HepG2 (cell line): Measurements from ENCODE around the gene LTA4H. TPM values are rescaled to one million over a fixed set of nuclear protein-coding genes. Genes with fewer than 3 reads are reported as not detected.
"Not testable (repeated sequence)": the region's sequence is repeated elsewhere in the genome, so short reads cannot be mapped to it uniquely, and the experiment has no call there.

Experiments used
- ATAC-seq: fragments of 200-7000 bp; cut with Tn5 transposase; 3 replicates; pipeline ENCODE4 v1.9.1; 2020; ENCODE audit warnings: mild to moderate bottlenecking, moderate library complexity
- BruUV-seq: library from RNA; stranded (reverse); fragments of 400-500 nt; replicated peaks from 2 replicates; lab custom pipeline; 2021; lab: Mats Ljungman, UMichigan
- CTCF ChIA-PET: fragments of 300-600 bp; formaldehyde crosslinking; extraction: SDS; loops from one replicate; lab custom pipeline; 2021; ENCODE audit warnings: low total read pairs, inconsistent platforms, low intra/inter-chr PET ratio; lab: Yijun Ruan, JAX
- POLR2A ChIA-PET: fragments of 350-600 bp; sonication (Branson Sonifier 250); formaldehyde crosslinking; loops from one replicate; lab custom pipeline; 2020; ENCODE audit warnings: antibody characterized with exemption, inconsistent platforms; lab: Yijun Ruan, JAX
- DNase-seq: peaks from one replicate; pipeline ENCODE4 v3.0.0-alpha.2; 2015; ENCODE audit warnings: low spot score
- FAIRE-seq: peaks from 3 replicates; lab custom pipeline; 2011; peaks lifted over from hg19 to GRCh38; lab: Jason Lieb, UNC
- H2AFZ ChIP-seq: one replicate; pipeline ENCODE4 v1.6.1; 2011; ENCODE audit warnings: low read length, inconsistent platforms
- H3K27ac ChIP-seq: fragments of 300-600 bp; 3 replicates; pipeline ENCODE4 v1.8.0; 2011; ENCODE audit warnings: mixed run types, mild to moderate bottlenecking, mixed read lengths, low read length, inconsistent platforms; ENCODE audit not compliant: insufficient read depth; ENCODE audit errors: extremely low read length
- H3K27me3 ChIP-seq, 2 experiments: fragments of 200-600 bp in 1 of 2; 2 replicates in 1 of 2; 3 replicates in 1 of 2; pipeline versions ENCODE4 v1.6.0 to v1.8.0; 2011; ENCODE audit warnings: low read length in 2 of 2, mild to moderate bottlenecking in 2 of 2, moderate library complexity in 2 of 2, inconsistent platforms in 1 of 2; ENCODE audit not compliant: insufficient read depth in 2 of 2, control insufficient read depth in 1 of 2
- H3K36me3 ChIP-seq, 2 experiments: fragments of 200-600 bp in 1 of 2; replicated peaks in 1 of 2; 2 replicates in 1 of 2; 3 replicates in 1 of 2; pipeline versions ENCODE4 v1.5.1 to v1.8.0; 2011; ENCODE audit warnings: low read length in 2 of 2, inconsistent platforms in 1 of 2; ENCODE audit not compliant: insufficient read depth in 2 of 2, control insufficient read depth in 1 of 2
- H3K4me1 ChIP-seq: 2 replicates; pipeline ENCODE4 v1.5.1; 2012; ENCODE audit warnings: low read length, inconsistent platforms; ENCODE audit not compliant: insufficient read depth
- H3K4me2 ChIP-seq: 2 replicates; pipeline ENCODE4 v1.6.0; 2011; ENCODE audit warnings: low read depth, low read length, inconsistent platforms
- H3K4me3 ChIP-seq, 3 experiments: fragments of 200-600 bp in 1 of 3; sonication (generic), shearing (Covaris generic) in 1 of 3; replicated peaks in 1 of 3; 2 replicates each; pipeline ENCODE4 v1.5.1; 2011 to 2016; ENCODE audit warnings: low read length in 3 of 3, inconsistent platforms in 2 of 3, low read depth in 2 of 3, mild to moderate bottlenecking in 2 of 3, control low read depth in 1 of 3, mixed read lengths in 1 of 3; ENCODE audit not compliant: insufficient read depth in 1 of 3
- H3K79me2 ChIP-seq: one replicate; pipeline ENCODE4 v1.6.1; 2011; ENCODE audit warnings: low read length, inconsistent platforms; ENCODE audit not compliant: insufficient read depth
- H3K9ac ChIP-seq: 2 replicates; pipeline ENCODE4 v1.6.0; 2011; ENCODE audit warnings: mild to moderate bottlenecking, low read depth, low read length, inconsistent platforms; ENCODE audit not compliant: insufficient read depth
- H3K9me3 ChIP-seq: 2 replicates; pipeline ENCODE4 v1.5.1; 2012; ENCODE audit warnings: mild to moderate bottlenecking, low read length
- H4K20me1 ChIP-seq: 2 replicates; pipeline ENCODE4 v1.6.0; 2011; ENCODE audit warnings: inconsistent platforms, mild to moderate bottlenecking, low read length, moderate library complexity; ENCODE audit not compliant: insufficient read depth
- GPN1 ChIP-seq: sonication (generic); formaldehyde crosslinking; IDR thresholded peaks from 2 replicates; pipeline ENCODE4 v1.5.1; 2020; ENCODE audit warnings: missing genetic modification reagents, borderline replicate concordance
- KMT2B ChIP-seq: IDR thresholded peaks from 2 replicates; pipeline ENCODE4 v1.6.1; 2016; ENCODE audit warnings: missing genetic modification reagents, missing compliant biosample characterization
- MAFF ChIP-seq: IDR thresholded peaks from 2 replicates; pipeline ENCODE4 v1.6.1; 2011; ENCODE audit warnings: low read depth, low read length, improper control_type of control experiment
- TBL1XR1 ChIP-seq: fragments of 150-350 bp; IDR thresholded peaks from 2 replicates; pipeline ENCODE4 v1.6.1; 2014; ENCODE audit warnings: borderline replicate concordance, low read length; ENCODE audit not compliant: partially characterized antibody
- ZEB1 ChIP-seq: IDR thresholded peaks from 2 replicates; pipeline ENCODE4 v1.6.1; 2012; ENCODE audit warnings: mild to moderate bottlenecking, low read depth, inconsistent platforms; ENCODE audit not compliant: insufficient replicate concordance
- ZNF264 ChIP-seq: sonication (generic); formaldehyde crosslinking; IDR thresholded peaks from 2 replicates; pipeline ENCODE4 v1.4.0; 2020; ENCODE audit warnings: missing genetic modification reagents
- ZNF672 ChIP-seq: sonication (generic); formaldehyde crosslinking; IDR thresholded peaks from 2 replicates; pipeline ENCODE4 v1.8.1; 2022; ENCODE audit warnings: missing genetic modification reagents
- ZNF678 ChIP-seq: sonication (generic); formaldehyde crosslinking; IDR thresholded peaks from 2 replicates; pipeline ENCODE4 v1.4.0; 2020; ENCODE audit warnings: mild to moderate bottlenecking, missing genetic modification reagents
- WGBS: methylation state at CpG from one replicate; pipeline ENCODE4 v1.1.6; 2017; ENCODE audit warnings: low lambda C conversion rate; 5-methylcytosine and 5-hydroxymethylcytosine counted together
- in situ Hi-C: cut with HindIII; loops from 2 replicates; pipeline ENCODE4 v1.10.0; 2017; ENCODE audit warnings: low pct_unique_long_range_greater_than_20kb; ENCODE audit not compliant: extremely low pct_ligation_motif_present
- intact Hi-C: fragments of 100-400 bp; cut with micrococcal nuclease; formaldehyde crosslinking; loops from one replicate; pipeline ENCODE4 v1.10.0; 2022; ENCODE audit not compliant: unreplicated experiment
- polyA plus RNA-seq, 8 experiments: library from polyadenylated mRNA; depleted of rRNA in 3 of 8; stranded (reverse) in 7 of 8; unstranded in 1 of 8; fragments of >200 nt; fragmentation: Illumina TruSeq in 4 of 8; extraction: Trizol in 4 of 8; gene quantifications; 2 replicates each; pipeline versions ENCODE4 v1.2.1 to v1.2.3, GENCODE V29; 2011 to 2016; ENCODE audit warnings: low read depth in 4 of 8, missing spikeins in 1 of 8, mixed read lengths in 1 of 8; ENCODE audit not compliant: insufficient read depth in 1 of 8
- total RNA-seq, 5 experiments: library from RNA; depleted of rRNA; stranded (reverse); fragments of >200 nt; fragmentation: Illumina TruSeq; extraction: Trizol; gene quantifications; 2 replicates each; pipeline ENCODE4 v1.2.3, GENCODE V29; 2016; ENCODE audit warnings: low read depth in 1 of 5

Gene LTA4H
- total and polyA plus RNA-seq, 2 of the 13 experiments (the other 11 are each of a cell fraction or from before 2014, with no cell fraction given) = 87.5 to 90.4 TPM

DNA sequence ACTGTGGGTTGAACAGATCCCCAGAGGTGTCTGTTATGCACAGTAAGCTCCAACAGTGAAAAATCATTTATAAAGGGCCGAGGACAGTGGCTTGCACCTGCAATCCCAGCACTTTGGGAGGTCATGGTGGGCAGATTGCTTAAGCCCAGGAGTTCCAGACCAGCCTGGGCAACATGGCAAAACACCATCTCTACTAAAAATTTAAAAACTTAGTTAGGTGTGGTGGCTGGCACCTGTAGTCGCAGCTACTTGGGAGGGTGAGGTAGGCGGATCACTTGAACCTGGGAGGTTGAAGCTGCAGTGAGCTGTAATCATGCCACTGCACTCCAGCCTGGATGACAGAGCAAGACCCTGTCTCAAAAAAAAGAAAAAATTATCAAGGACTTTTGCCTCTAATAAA lies 30.4 kb upstream of the LTA4H start:
- intact Hi-C loops = not testable (repeated sequence)
- in situ Hi-C loops = loop anchor here (10.0 kb wide), 1 partner anchor 449 kb away; no protein-coding TSS in a partner anchor

DNA sequence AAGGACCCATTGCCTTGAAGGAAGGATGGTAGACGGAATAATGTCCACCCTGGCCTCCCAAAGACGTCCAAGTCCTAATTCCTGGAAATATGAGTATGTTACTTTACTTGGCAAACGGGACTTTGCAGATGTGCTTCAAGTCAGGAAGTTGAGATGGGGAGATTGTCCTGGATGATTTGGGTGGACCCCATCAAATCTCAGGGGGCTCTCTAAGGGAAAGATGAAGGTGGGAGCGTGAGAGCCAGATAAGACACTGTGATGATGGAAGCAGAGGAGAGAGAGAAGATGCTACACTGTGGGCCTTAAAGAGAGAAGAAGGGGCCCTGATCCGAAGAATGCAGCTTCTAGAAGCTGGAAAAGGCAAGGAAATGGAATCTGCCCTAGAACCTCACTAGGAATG lies 29.6 kb upstream of the LTA4H start:
- Histone ChIP-seq H3K9ac (no peak overlapping the region), H3K36me3 (no peaks in the 10 kb centered on the region), H3K79me2 (no peaks in the 10 kb centered on the region), H3K27me3 (peaks cover 0 to 13% of the 10 kb centered on the region in 2 experiments; a peak in 2 of 5 replicates), H3K4me2 (no peak overlapping the region), H3K27ac (no peak overlapping the region), H3K4me1 (no peaks in the 10 kb centered on the region), H2AFZ (no peak overlapping the region), H4K20me1 (no peaks in the 10 kb centered on the region), H3K4me3 (no peak overlapping the region), H3K9me3 (no peaks in the 10 kb centered on the region)
- DNase-seq = no peak
- WGBS = 10% methylated on average over 5 of the region's 5 CpGs
- TF ChIP-seq ZEB1 = no peak
- TF ChIP-seq GPN1 (CRISPR knock-in tag) = no peak
- TF ChIP-seq TBL1XR1 = no peak
- TF ChIP-seq ZNF678 (CRISPR knock-in tag) = no peak
- no peak for TF ChIP-seq ZNF264
- TF ChIP-seq ZNF672 (CRISPR knock-in tag) = no peak
- no peak for TF ChIP-seq KMT2B (CRISPR knock-in tag)
- TF ChIP-seq MAFF = no peak
- intact Hi-C loops (loop anchor here (5.0 kb wide), 1 partner anchor 337 kb away; the partner anchor contains the start of gene CDK17), in situ Hi-C loops (loop anchor here (5.0 to 10.0 kb wide), 2 partner anchors 147 to 450 kb away; no protein-coding TSS in a partner anchor)
- no TSS peak for BruUV-seq
- POLR2A ChIA-PET = no interaction called here
- FAIRE-seq = no peak
- ATAC-seq = no peak
- CTCF ChIA-PET = no interaction called here

More for the DNA sequence above, 30.4 kb upstream of the LTA4H start:
- H3K36me3 ChIP-seq, H3K9ac ChIP-seq, ATAC-seq, H4K20me1 ChIP-seq, H2AFZ ChIP-seq, DNase-seq, H3K27ac ChIP-seq, H3K79me2 ChIP-seq, H3K4me3 ChIP-seq, H3K4me2 ChIP-seq, BruUV-seq, FAIRE-seq, H3K4me1 ChIP-seq, H3K9me3 ChIP-seq, POLR2A ChIA-PET, CTCF ChIA-PET: not testable (repeated sequence)
- H3K27me3 ChIP-seq = peaks cover 0 to 18% of the 10 kb centered on the region in 2 experiments; a peak in 3 of 5 replicates
- 36% methylated on average over 3 of the region's 3 CpGs for WGBS
